Thymus (tissue), 11 donors: ENCODE data around the gene ATXN7. TPM values are rescaled to one million over a fixed set of nuclear protein-coding genes. Genes with fewer than 3 reads are reported as not detected.

ENCODE experiments used
- DNase-seq, 9 donors: peaks; one replicate each; pipeline ENCODE4 v3.0.0-alpha.2; 2013; ENCODE audit warnings: low spot score in 9 of 9, low read depth in 6 of 9, missing footprints in 1 of 9
- H3K27ac ChIP-seq, 2 donors: one replicate each; pipeline ENCODE4 v1.5.1; 2013; ENCODE audit warnings: control low read depth in 1 of 2, low read depth in 1 of 2, low read length in 1 of 2, mild to moderate bottlenecking in 1 of 2, moderate library complexity in 1 of 2
- H3K27me3 ChIP-seq, 2 donors: one replicate each; pipeline ENCODE4 v1.5.1; 2013; ENCODE audit warnings: low read length in 1 of 2; ENCODE audit not compliant: control insufficient read depth in 2 of 2, insufficient read depth in 1 of 2
- H3K36me3 ChIP-seq, 2 donors: one replicate each; pipeline ENCODE4 v1.5.1; 2013; ENCODE audit warnings: low read length in 1 of 2, mild to moderate bottlenecking in 1 of 2, moderate library complexity in 1 of 2; ENCODE audit not compliant: control insufficient read depth in 2 of 2, insufficient read depth in 2 of 2
- H3K4me1 ChIP-seq, 2 donors: one replicate each; pipeline ENCODE4 v1.5.1; 2013; ENCODE audit warnings: low read length in 2 of 2; ENCODE audit not compliant: control insufficient read depth in 2 of 2, insufficient read depth in 2 of 2
- H3K4me3 ChIP-seq, 2 donors: one replicate each; pipeline ENCODE4 v1.5.1; 2013; ENCODE audit warnings: low read length in 2 of 2, control low read depth in 1 of 2, mild to moderate bottlenecking in 1 of 2
- H3K9me3 ChIP-seq, 2 donors: one replicate each; pipeline ENCODE4 v1.5.1; 2013; ENCODE audit warnings: low read length in 1 of 2, mild to moderate bottlenecking in 1 of 2; ENCODE audit not compliant: control insufficient read depth in 2 of 2, insufficient read depth in 1 of 2
- WGBS: extraction: QIAGEN DNeasy Blood & Tissue Kit; methylation state at CpG from one replicate; pipeline ENCODE4 v1.1.7; 2013; 5-methylcytosine and 5-hydroxymethylcytosine counted together
- polyA plus RNA-seq: library from polyadenylated mRNA; stranded (reverse); fragments of 200-250 nt; gene quantifications from one replicate; pipeline ENCODE4 v1.2.3, GENCODE V29; 2013
- total RNA-seq: library from RNA; stranded (reverse); fragments of 120-200 nt; gene quantifications from one replicate; pipeline ENCODE4 v1.2.4, GENCODE V29; 2013
- donor health status: healthy.

Gene ATXN7
- total and polyA plus RNA-seq, 2 donors = 7.8 to 11.8 TPM

DNA sequence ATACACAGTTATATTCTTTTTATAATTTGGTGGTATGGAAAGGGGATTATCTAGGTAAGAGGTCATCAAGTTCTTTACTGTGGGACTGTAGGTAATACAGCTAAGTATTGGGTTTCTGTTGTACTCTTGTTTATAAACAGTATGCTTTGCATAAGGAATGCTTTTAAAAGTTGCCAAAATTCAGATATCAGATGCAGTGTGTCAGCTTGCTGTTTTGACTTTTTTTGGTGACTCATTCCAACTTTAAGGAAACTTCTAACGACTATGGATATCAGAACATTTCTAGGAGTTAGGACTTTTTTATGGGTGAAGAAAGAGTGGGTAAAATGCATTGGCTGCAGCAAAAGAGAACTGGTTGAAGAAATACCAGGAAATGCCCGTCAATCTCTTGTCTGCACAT, 45.8 kb downstream of the ATXN7 start:
- 93% methylated on average over 2 of the region's 2 CpGs for WGBS

DNA sequence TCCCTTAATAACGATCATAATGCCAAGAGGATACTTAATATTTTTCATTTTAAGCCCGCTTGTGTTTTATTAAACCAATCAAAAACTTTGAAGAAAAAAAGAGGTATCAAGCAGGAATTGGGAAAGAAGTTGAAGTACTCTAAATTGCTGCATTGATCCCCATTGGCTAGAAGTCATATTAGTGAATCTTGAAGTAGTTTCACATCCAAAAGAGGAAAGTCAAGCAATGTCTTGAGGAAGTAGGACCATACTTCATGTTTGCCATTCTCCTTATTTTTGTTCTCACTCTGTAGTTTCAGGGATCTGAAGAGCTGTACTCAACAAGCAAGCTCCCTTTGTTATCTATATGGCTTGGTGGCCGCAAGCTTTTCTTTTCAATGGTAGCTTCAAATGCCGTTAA, 46.3 kb downstream of the ATXN7 start:
- Histone ChIP-seq H3K27ac (no peak overlapping the region), H3K4me3 (no peak overlapping the region), H3K9me3 (no peaks in the 10 kb centered on the region), H3K36me3 (peaks cover 0 to 4% of the 10 kb centered on the region in 2 donors), H3K4me1 (peaks cover 13 to 19% of the 10 kb centered on the region in 2 donors), H3K27me3 (no peaks in the 10 kb centered on the region)
- no peak for DNase-seq
- 97% methylated on average over 4 of the region's 4 CpGs for WGBS

More for the DNA sequence above, 45.8 kb downstream of the ATXN7 start:
- DNase-seq = no peak
- no peaks in the 10 kb centered on the region for H3K36me3 ChIP-seq
- H3K4me3 ChIP-seq = no peak overlapping the region
- no peaks in the 10 kb centered on the region for H3K27me3 ChIP-seq
- no peak overlapping the region for H3K27ac ChIP-seq
- H3K9me3 ChIP-seq = no peaks in the 10 kb centered on the region
- peaks cover 13 to 19% of the 10 kb centered on the region in 2 donors for H3K4me1 ChIP-seq

DNA sequence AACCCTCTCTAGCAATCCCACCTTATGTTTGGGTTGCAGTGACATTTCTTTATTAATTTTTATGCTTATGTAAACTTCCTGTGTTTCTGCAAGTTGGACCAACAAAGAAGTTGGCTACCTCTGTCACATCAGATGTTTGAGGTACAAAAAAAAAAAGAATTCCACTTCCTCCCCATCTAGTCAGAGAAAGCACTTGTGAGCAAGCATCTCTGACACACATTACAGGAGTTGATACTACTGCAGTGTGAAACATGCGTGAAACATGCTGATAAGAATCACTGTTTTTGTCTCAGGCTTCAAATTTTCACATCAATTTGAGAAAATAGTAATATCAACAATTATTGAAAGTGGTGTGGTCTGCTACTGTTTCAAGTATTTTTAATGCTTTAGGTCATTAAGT, 47.2 kb downstream of the ATXN7 start:
- H3K4me1 ChIP-seq = peaks cover 13 to 19% of the 10 kb centered on the region in 2 donors
- peak overlapping the region; percentile 11 to 83 for H3K4me3 ChIP-seq
- H3K9me3 ChIP-seq = no peaks in the 10 kb centered on the region
- WGBS = 5% methylated on average over 1 of the region's 1 CpG
- no peaks in the 10 kb centered on the region for H3K27me3 ChIP-seq
- H3K36me3 ChIP-seq = peaks cover 0 to 6% of the 10 kb centered on the region in 2 donors
- H3K27ac ChIP-seq = peak overlapping the region; percentile 26 to 86
- peak in 7 of 9 donors; percentile 33 to 77 (median 41) for DNase-seq

DNA sequence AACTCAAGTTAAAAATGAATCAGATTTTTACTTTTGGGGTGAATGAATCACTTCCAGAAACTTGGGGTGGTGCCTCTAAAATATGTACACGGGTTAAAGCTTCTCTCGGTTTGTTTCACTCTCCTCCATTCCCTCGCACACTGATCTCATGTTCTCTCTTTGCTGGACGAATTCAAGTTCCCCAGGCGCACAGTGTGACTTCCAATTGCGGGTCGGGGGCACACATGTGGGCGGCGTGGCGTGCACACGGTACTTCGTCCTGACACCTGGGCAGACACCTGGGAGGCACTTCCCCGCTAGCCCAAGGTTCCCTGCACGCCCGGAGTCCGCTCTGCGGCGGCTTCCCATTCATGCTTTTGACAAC, 47.8 kb downstream of the ATXN7 start:
- no peaks in the 10 kb centered on the region for H3K9me3 ChIP-seq
- peak overlapping the region; percentile 86 to 92 for H3K27ac ChIP-seq
- peaks cover 0 to 10% of the 10 kb centered on the region in 2 donors for H3K36me3 ChIP-seq
- peak overlapping the region; percentile 56 to 83 for H3K4me3 ChIP-seq
- H3K27me3 ChIP-seq = no peaks in the 10 kb centered on the region
- DNase-seq = peak in 2 of 9 donors; percentile 19 to 41
- under 1% methylated on average over 18 of the region's 18 CpGs for WGBS
- peaks cover 13 to 19% of the 10 kb centered on the region in 2 donors for H3K4me1 ChIP-seq

DNA sequence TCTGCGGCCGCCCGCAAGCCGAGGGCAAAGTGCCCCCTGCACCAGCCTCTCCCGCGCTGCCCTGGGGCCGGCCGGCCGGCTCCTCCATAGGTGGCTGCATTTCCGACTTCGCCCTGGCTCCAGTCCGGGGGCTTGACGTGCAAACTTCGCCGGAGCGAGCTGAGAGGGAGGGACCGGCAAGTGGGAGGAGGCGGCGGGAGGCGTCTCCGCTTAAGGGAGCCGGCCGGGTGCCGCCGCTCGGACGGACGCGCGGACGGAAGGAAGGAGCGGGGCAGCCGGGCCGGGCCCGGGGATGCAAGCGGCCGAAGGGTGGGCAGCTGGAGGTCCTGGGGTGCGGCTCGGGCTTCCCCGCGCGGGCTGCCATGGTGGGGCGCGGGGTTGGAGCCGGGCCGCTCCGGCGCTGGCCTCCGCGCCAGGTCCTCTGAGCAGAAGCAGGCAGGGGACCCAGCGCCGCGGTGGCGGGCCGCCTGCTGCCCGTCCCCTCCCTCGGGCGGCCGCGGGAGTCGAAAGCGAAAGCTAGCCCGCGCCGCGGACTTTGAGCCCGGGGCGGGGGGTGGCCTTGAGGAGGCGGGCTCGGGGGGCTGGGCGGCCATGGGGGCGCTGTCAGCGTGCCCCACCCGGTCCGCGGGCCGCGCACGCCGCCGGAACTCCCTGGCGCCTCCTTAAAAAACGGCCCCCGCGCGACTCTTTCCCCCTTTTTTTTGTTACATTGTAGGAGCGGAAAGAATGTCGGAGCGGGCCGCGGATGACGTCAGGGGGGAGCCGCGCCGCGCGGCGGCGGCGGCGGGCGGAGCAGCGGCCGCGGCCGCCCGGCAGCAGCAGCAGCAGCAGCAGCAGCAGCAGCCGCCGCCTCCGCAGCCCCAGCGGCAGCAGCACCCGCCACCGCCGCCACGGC, 48.5 kb downstream of the ATXN7 start, which contains the start of gene SCAANT1:
Gene SCAANT1, minus strand, starts transcription at position 511 of the 895 bp plus-strand sequence.
- Histone ChIP-seq H3K9me3 (no peaks in the 10 kb centered on the region), H3K27me3 (no peaks in the 10 kb centered on the region), H3K27ac (peak within 1 kb of the TSS; percentile 86 to 92), H3K36me3 (peaks cover 0 to 14% of the 10 kb centered on the region in 2 donors), H3K4me1 (peaks cover 13 to 19% of the 10 kb centered on the region in 2 donors), H3K4me3 (peak within 1 kb of the TSS; percentile 56 to 83)
- WGBS = under 1% methylated on average over 115 of the region's 115 CpGs
- DNase-seq = peak in 7 of 9 donors; percentile 53 to 85 (median 65)

DNA sequence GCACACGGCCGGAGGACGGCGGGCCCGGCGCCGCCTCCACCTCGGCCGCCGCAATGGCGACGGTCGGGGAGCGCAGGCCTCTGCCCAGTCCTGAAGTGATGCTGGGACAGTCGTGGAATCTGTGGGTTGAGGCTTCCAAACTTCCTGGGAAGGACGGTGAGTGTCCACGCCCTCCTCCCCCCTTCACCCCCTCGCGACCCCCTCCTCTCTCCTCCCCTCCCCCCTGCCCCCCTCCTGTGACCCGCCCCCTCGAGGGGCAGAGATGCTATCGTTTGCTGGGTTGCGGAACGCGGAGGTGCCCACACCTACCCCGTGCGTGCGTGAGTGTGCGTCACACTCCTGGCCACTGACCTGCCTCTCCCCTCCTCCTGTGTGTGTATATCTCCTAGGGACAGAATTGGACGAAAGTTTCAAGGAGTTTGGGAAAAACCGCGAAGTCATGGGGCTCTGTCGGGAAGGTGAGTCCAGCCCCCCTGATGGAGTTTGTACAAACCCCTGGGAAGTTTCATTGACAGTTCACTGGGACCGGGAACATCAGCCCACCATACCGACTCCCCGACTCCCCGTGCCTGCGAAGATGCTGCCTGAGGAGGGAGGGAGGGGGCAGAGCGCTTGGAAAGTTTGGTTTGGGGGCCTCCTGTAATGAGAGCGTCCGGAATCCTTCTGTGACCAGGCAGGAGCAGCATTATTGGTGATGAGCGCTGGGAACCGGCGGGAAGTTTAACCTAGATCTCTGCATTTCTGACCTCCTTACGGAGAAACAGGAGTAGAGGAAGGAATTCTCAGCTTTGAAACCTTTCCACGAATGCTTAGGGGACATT, 49.3 kb downstream of the ATXN7 start:
- 21% methylated on average over 46 of the region's 46 CpGs for WGBS
- DNase-seq = peak in 4 of 9 donors; percentile 20 to 46 (median 24)

DNA sequence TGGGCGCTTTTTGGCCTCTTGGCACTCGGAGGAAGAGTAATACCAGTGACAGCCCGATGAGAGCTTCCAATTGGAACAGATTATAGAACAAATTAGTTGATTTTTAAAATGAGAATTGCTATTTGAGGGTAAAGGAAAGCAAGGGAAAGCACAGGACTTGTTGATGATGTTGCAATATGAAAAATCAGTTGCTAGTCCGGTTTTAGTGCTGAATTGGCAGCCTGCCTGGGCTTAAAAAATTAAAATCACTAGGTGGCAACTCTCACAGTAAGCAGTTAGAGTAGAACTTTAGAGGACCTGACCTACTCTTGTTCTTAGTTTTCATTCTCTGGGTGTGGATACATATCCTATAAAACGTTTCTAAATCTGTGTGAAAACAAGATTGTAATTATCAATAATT, 50.6 kb downstream of the ATXN7 start:
- Histone ChIP-seq H3K27ac (no peak overlapping the region), H3K9me3 (no peaks in the 10 kb centered on the region), H3K36me3 (peaks cover 7 to 23% of the 10 kb centered on the region in 2 donors), H3K4me1 (peaks cover 13 to 19% of the 10 kb centered on the region in 2 donors), H3K27me3 (no peaks in the 10 kb centered on the region), H3K4me3 (no peak overlapping the region)
- no peak for DNase-seq
- 92% methylated on average over 5 of the region's 5 CpGs for WGBS

More for the DNA sequence above, 49.3 kb downstream of the ATXN7 start:
- Histone ChIP-seq H3K36me3 (peaks cover 3 to 19% of the 10 kb centered on the region in 2 donors), H3K27ac (peak overlapping the region; percentile 58 to 92), H3K4me1 (peaks cover 13 to 19% of the 10 kb centered on the region in 2 donors), H3K9me3 (no peaks in the 10 kb centered on the region), H3K4me3 (peak overlapping the region; percentile 52 to 83), H3K27me3 (no peaks in the 10 kb centered on the region)

DNA sequence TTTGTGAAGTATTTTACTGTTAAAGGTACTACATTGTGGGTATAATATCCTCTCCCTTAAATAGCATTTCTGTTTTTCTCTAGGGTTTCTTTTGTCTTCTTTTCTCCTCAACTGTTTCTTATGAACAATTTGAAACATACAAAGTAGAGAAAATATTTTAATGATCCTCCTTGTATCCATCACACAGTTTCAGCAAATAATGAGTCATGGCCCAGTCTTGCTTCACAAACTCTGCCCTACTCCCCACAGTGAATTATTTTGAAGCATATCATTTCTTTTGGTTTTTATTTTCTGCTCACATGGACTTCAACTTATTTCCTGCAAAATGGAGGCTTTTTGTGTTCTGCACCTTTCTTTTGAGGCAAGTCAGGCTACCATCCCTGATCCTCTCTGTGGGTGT, 54.7 kb downstream of the ATXN7 start:
- Histone ChIP-seq H3K36me3 (peaks cover 17 to 41% of the 10 kb centered on the region in 2 donors), H3K27me3 (no peaks in the 10 kb centered on the region), H3K4me1 (peaks cover 4 to 8% of the 10 kb centered on the region in 2 donors), H3K4me3 (no peak overlapping the region), H3K9me3 (no peaks in the 10 kb centered on the region), H3K27ac (no peak overlapping the region)
- DNase-seq = no peak
